Neuronal stem cell (in vitro differentiated cells): ENCODE data around the gene TNS3.

Experiments used
- DNase-seq: peaks from one replicate; pipeline ENCODE4 v3.0.0-alpha.2; 2013; ENCODE audit warnings: low spot score
- H2AFZ ChIP-seq: one replicate; pipeline ENCODE4 v1.6.1; 2013; ENCODE audit warnings: mild to moderate bottlenecking, low read length, inconsistent platforms
- H2AK5ac ChIP-seq: 2 replicates; pipeline ENCODE4 v1.6.1; 2013; ENCODE audit warnings: low read depth, mild to moderate bottlenecking, inconsistent platforms, low read length, moderate library complexity, mixed read lengths
- H2BK120ac ChIP-seq: 2 replicates; pipeline ENCODE4 v1.6.1; 2013; ENCODE audit warnings: low read depth, mild to moderate bottlenecking, inconsistent platforms, low read length, moderate library complexity, mixed read lengths
- H2BK12ac ChIP-seq: one replicate; pipeline ENCODE4 v1.6.1; 2013; ENCODE audit warnings: low read length, inconsistent platforms
- H2BK15ac ChIP-seq: 2 replicates; pipeline ENCODE4 v1.6.1; 2013; ENCODE audit warnings: mild to moderate bottlenecking, low read length, inconsistent platforms, mixed read lengths
- H2BK5ac ChIP-seq: one replicate; pipeline ENCODE4 v1.6.1; 2013; ENCODE audit warnings: inconsistent platforms, mild to moderate bottlenecking, low read length, moderate library complexity
- H3K14ac ChIP-seq: one replicate; pipeline ENCODE4 v1.6.1; 2013; ENCODE audit warnings: low read length, inconsistent platforms
- H3K18ac ChIP-seq: 2 replicates; pipeline ENCODE4 v1.6.1; 2013; ENCODE audit warnings: low read length, inconsistent platforms
- H3K23ac ChIP-seq: 2 replicates; pipeline ENCODE4 v1.6.1; 2013; ENCODE audit warnings: low read depth, mild to moderate bottlenecking, mixed read lengths, low read length, inconsistent platforms; ENCODE audit not compliant: poor library complexity
- H3K27ac ChIP-seq: replicated peaks from 3 replicates; pipeline ENCODE4 v1.5.1; 2013; ENCODE audit warnings: low read length, inconsistent platforms
- H3K27me3 ChIP-seq, 3 experiments: 2 replicates each; pipeline ENCODE4 v1.6.1; 2013; ENCODE audit warnings: low read length in 3 of 3, mild to moderate bottlenecking in 2 of 3, inconsistent platforms in 1 of 3, low read depth in 1 of 3, mixed read lengths in 1 of 3, moderate library complexity in 1 of 3; ENCODE audit not compliant: control insufficient read depth in 3 of 3, insufficient read depth in 3 of 3
- H3K36me3 ChIP-seq, 2 donors: replicated peaks in 1 of 2; 2 replicates each; pipeline ENCODE4 v1.6.1; 2013; ENCODE audit warnings: low read length in 2 of 2; ENCODE audit not compliant: control insufficient read depth in 2 of 2, insufficient read depth in 2 of 2
- H3K4ac ChIP-seq: 2 replicates; pipeline ENCODE4 v1.6.1; 2013; ENCODE audit warnings: inconsistent platforms, mild to moderate bottlenecking, low read length, moderate library complexity
- H3K4me1 ChIP-seq, 2 donors: 1 replicate in 1 of 2; 2 replicates in 1 of 2; pipeline ENCODE4 v1.6.1; 2013; ENCODE audit warnings: low read length in 2 of 2, low read depth in 1 of 2; ENCODE audit not compliant: control insufficient read depth in 2 of 2, insufficient read depth in 1 of 2
- H3K4me2 ChIP-seq: one replicate; pipeline ENCODE4 v1.6.1; 2013; ENCODE audit warnings: mild to moderate bottlenecking, low read length, inconsistent platforms; ENCODE audit not compliant: insufficient read depth, poor library complexity, severe bottlenecking
- H3K4me3 ChIP-seq, 2 donors: 2 replicates each; pipeline ENCODE4 v1.5.1; 2013; ENCODE audit warnings: low read length in 2 of 2, mild to moderate bottlenecking in 2 of 2, inconsistent platforms in 1 of 2, moderate library complexity in 1 of 2
- H3K79me1 ChIP-seq: one replicate; pipeline ENCODE4 v1.6.1; 2013; ENCODE audit warnings: low read depth, mild to moderate bottlenecking, inconsistent platforms, low read length, moderate library complexity
- H3K9ac ChIP-seq: one replicate; pipeline ENCODE4 v1.6.1; 2013; ENCODE audit warnings: mild to moderate bottlenecking, low read depth, low read length, inconsistent platforms; ENCODE audit not compliant: poor library complexity
- H3K9me3 ChIP-seq, 2 donors: replicated peaks in 1 of 2; 2 replicates each; pipeline versions ENCODE3 to v1.6.1; 2013; ENCODE audit warnings: low read length in 2 of 2, mild to moderate bottlenecking in 2 of 2, inconsistent platforms in 1 of 2, low read depth in 1 of 2, mixed read lengths in 1 of 2, moderate library complexity in 1 of 2; ENCODE audit not compliant: control insufficient read depth in 2 of 2, insufficient read depth in 1 of 2
- H4K8ac ChIP-seq: one replicate; pipeline ENCODE4 v1.6.1; 2013; ENCODE audit warnings: low read depth, mild to moderate bottlenecking, inconsistent platforms, low read length, moderate library complexity
- H4K91ac ChIP-seq: one replicate; pipeline ENCODE4 v1.6.1; 2013; ENCODE audit warnings: low read length, low read depth, mild to moderate bottlenecking, inconsistent platforms; ENCODE audit not compliant: poor library complexity
- WGBS, 2 donors: extraction: QIAGEN DNeasy Blood & Tissue Kit; methylation state at CpG; one replicate each; pipeline ENCODE4 v1.1.7; 2013; ENCODE audit warnings: missing lambda C conversion rate in 2 of 2, mixed read lengths in 1 of 2; ENCODE audit not compliant: insufficient read length in 2 of 2, insufficient replicate concordance in 1 of 2; ENCODE audit errors: extremely low coverage in 2 of 2; 5-methylcytosine and 5-hydroxymethylcytosine counted together

Gene TNS3

GRCh38 chr7:47311891-47312290 is 270.0 kb downstream of the TNS3 start:
- no peak for DNase-seq
- Histone ChIP-seq H3K27ac (no peak overlapping the region), H3K4ac (no peak overlapping the region), H3K27me3 (no peaks in the 10 kb centered on the region), H3K4me2 (no peak overlapping the region), H3K36me3 (peaks cover 0 to 10% of the 10 kb centered on the region in 2 donors), H4K91ac (no peak overlapping the region), H3K4me3 (no peak overlapping the region), H3K9me3 (peaks cover 3% of the 10 kb centered on the region in 2 donors), H3K18ac (no peak overlapping the region), H2BK15ac (no peak overlapping the region), H3K79me1 (no peaks in the 10 kb centered on the region), H2AFZ (no peak overlapping the region), H2BK5ac (no peak overlapping the region), H3K23ac (no peak overlapping the region), H3K9ac (no peak overlapping the region), H3K4me1 (peaks cover 16 to 21% of the 10 kb centered on the region in 2 donors), H4K8ac (no peak overlapping the region), H3K14ac (no peak overlapping the region), H2BK12ac (no peak overlapping the region), H2BK120ac (no peak overlapping the region), H2AK5ac (no peak overlapping the region)
- no CpG with 5 or more reads among the region's 4 CpGs for WGBS, 2 donors

- no peak overlapping the region for H3K23ac ChIP-seq
- no peak overlapping the region for H3K4me2 ChIP-seq
- no peak overlapping the region for H3K18ac ChIP-seq
- peaks cover 2% of the 10 kb centered on the region for H3K79me1 ChIP-seq
- H3K4me1 ChIP-seq = peaks cover 4 to 16% of the 10 kb centered on the region in 2 donors
- H3K27ac ChIP-seq = no peak overlapping the region
- no peak overlapping the region for H2AK5ac ChIP-seq
- H2BK15ac ChIP-seq = no peak overlapping the region
- no peak overlapping the region for H4K91ac ChIP-seq
- H3K14ac ChIP-seq = no peak overlapping the region
- H2BK5ac ChIP-seq = no peak overlapping the region
- H2AFZ ChIP-seq = no peak overlapping the region
- H3K9ac ChIP-seq = no peak overlapping the region
- H3K27me3 ChIP-seq = no peaks in the 10 kb centered on the region
- no peak overlapping the region for H4K8ac ChIP-seq
- DNase-seq = no peak
- peaks cover 0 to 10% of the 10 kb centered on the region in 2 donors for H3K36me3 ChIP-seq
- H2BK12ac ChIP-seq = no peak overlapping the region
- H2BK120ac ChIP-seq = no peak overlapping the region
- no peak overlapping the region for H3K4ac ChIP-seq
- H3K9me3 ChIP-seq = peaks cover 3% of the 10 kb centered on the region in 2 donors
- WGBS, 2 donors = no CpG with 5 or more reads among the region's 2 CpGs
- no peak overlapping the region for H3K4me3 ChIP-seq
Measured at GRCh38 chr7:47310020-47310419, 271.9 kb downstream of the TNS3 start.

GRCh38 chr7:47308808-47309207 is 273.1 kb downstream of the TNS3 start:
- no peak overlapping the region for H3K14ac ChIP-seq
- no peak for DNase-seq
- H3K18ac ChIP-seq = no peak overlapping the region
- H3K4ac ChIP-seq = no peak overlapping the region
- H3K4me1 ChIP-seq = peaks cover 0 to 4% of the 10 kb centered on the region in 2 donors
- H3K79me1 ChIP-seq = peaks cover 2% of the 10 kb centered on the region
- no peak overlapping the region for H3K4me3 ChIP-seq
- peaks cover 3% of the 10 kb centered on the region in 2 donors for H3K9me3 ChIP-seq
- H2BK5ac ChIP-seq = no peak overlapping the region
- no peak overlapping the region for H2AFZ ChIP-seq
- no peak overlapping the region for H2AK5ac ChIP-seq
- H4K91ac ChIP-seq = no peak overlapping the region
- no peak overlapping the region for H2BK12ac ChIP-seq
- H3K27ac ChIP-seq = no peak overlapping the region
- H3K4me2 ChIP-seq = no peak overlapping the region
- H3K23ac ChIP-seq = no peak overlapping the region
- no peak overlapping the region for H2BK15ac ChIP-seq
- no peak overlapping the region for H4K8ac ChIP-seq
- no peak overlapping the region for H3K9ac ChIP-seq
- no CpG with 5 or more reads among the region's 6 CpGs for WGBS, 2 donors
- H2BK120ac ChIP-seq = no peak overlapping the region
- H3K36me3 ChIP-seq = peaks cover 0 to 13% of the 10 kb centered on the region in 2 donors
- H3K27me3 ChIP-seq = no peaks in the 10 kb centered on the region

GRCh38 chr7:47307311-47307710 is 274.6 kb downstream of the TNS3 start:
- H2BK15ac ChIP-seq = no peak overlapping the region
- no peak overlapping the region for H3K4ac ChIP-seq
- H3K36me3 ChIP-seq = peaks cover 0 to 12% of the 10 kb centered on the region in 2 donors
- no peak overlapping the region for H2AK5ac ChIP-seq
- H3K27me3 ChIP-seq = no peaks in the 10 kb centered on the region
- no peak overlapping the region for H3K23ac ChIP-seq
- H3K4me2 ChIP-seq = no peak overlapping the region
- no peak overlapping the region for H2BK120ac ChIP-seq
- peaks cover 3% of the 10 kb centered on the region in 2 donors for H3K9me3 ChIP-seq
- H3K79me1 ChIP-seq = peaks cover 2% of the 10 kb centered on the region
- no peak overlapping the region for H2AFZ ChIP-seq
- no peaks in the 10 kb centered on the region for H3K4me1 ChIP-seq
- WGBS, 2 donors = no CpG with 5 or more reads among the region's 3 CpGs
- H3K9ac ChIP-seq = no peak overlapping the region
- H2BK5ac ChIP-seq = no peak overlapping the region
- H4K8ac ChIP-seq = no peak overlapping the region
- H3K27ac ChIP-seq = no peak overlapping the region
- no peak overlapping the region for H3K14ac ChIP-seq
- no peak overlapping the region for H3K4me3 ChIP-seq
- no peak for DNase-seq
- no peak overlapping the region for H4K91ac ChIP-seq
- no peak overlapping the region for H3K18ac ChIP-seq
- H2BK12ac ChIP-seq = no peak overlapping the region
